ENCODE measurements around the gene JAZF1. TPM values are rescaled to one million over a fixed set of nuclear protein-coding genes. Genes with fewer than 3 reads are reported as not detected.

Gene JAZF1
- total and polyA plus RNA-seq, 4 donors = 13.5 to 38.8 (median 21.3) TPM

DNA sequence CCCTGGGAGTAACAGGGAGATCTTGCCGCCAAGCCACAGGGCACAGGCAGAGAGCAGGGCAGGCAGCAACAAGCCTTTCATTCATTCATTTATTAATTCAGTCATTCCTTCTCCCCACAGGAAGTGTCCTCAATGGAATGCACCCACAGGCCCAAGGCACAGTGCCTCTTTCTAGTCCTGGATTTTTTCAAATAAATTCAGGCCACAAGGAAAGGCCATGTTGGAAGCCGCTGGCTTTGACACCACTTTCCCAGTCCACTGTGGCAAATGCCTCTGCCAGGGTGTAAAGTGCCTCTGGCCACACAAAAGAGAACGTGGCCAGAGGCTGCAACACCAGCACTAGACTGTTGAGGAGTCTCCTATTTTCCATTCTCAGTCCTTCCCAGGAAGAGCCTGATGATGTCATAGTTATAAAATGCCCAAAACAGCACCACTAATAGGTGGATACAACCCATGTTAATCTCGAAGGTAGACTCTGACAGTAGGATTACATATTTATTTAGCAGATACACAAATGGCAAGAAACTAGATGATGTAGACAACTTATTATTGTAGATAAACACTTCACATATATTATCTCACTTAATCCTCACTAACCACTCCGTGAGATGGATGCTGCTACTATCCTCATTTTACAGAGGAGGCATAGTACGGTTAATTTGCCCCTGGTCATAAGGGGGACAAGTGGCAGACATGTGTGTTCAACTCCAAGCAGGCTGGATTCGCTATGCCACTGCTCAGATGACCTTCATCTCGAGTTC, 5.5 kb downstream of the JAZF1 start:
- H3K27me3 ChIP-seq (ENCODE audit: control insufficient read depth in 1 of 2, insufficient read depth in 2 of 2, low read length in 1 of 2) = no peaks in the 10 kb centered on the region
- WGBS, 2 donors = 80 to 84% methylated on average over 7 to 8 of the region's 8 CpGs
- no peak overlapping the region for H3K27ac ChIP-seq (ENCODE audit: low read depth in 1 of 2, low read length in 2 of 2)
- no peak overlapping the region for H3K4me3 ChIP-seq (ENCODE audit: low read length in 2 of 2)
- H3K4me1 ChIP-seq (ENCODE audit: control insufficient read depth in 1 of 2, insufficient read depth in 2 of 2, low read length in 2 of 2) = no peaks in the 10 kb centered on the region
- intact Hi-C loops (cut with DNase I) = loop anchor here in 1 of 2 donors (5.0 kb wide), 1 partner anchor 68 kb away; no protein-coding TSS in a partner anchor
- H3K36me3 ChIP-seq (ENCODE audit: control insufficient read depth in 1 of 2, insufficient read depth in 2 of 2, low read length in 1 of 2) = no peaks in the 10 kb centered on the region
- H3K9me3 ChIP-seq (ENCODE audit: control insufficient read depth, low read length) = no peaks in the 10 kb centered on the region
- no peak for DNase-seq
- no peak for ATAC-seq (ENCODE audit: low FRiP score)

DNA sequence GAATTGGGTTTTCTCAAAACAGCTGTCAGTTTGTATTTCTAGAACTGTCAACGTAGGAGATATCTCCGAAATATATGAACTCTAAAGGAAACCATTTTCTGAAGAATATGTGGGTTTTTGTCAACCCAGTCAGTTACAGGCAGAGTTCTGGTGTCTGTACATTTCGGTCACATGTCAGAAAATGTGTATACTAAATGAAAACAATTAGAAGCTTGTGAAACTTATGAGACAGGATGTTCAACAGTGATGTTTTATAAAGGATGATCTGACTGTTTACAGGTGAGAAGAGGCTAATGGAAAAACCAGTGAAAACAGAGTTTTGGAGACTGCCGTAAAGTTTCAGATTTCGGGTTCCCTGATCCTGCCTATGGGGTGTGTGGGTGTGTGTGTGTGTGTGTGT, 6.2 kb downstream of the JAZF1 start:
- WGBS, 2 donors = 86 to 93% methylated on average over 3 to 5 of the region's 5 CpGs
- Histone ChIP-seq H3K27ac (ENCODE audit: low read depth in 1 of 2, low read length in 2 of 2) (no peak overlapping the region), H3K27me3 (ENCODE audit: control insufficient read depth in 1 of 2, insufficient read depth in 2 of 2, low read length in 1 of 2) (no peaks in the 10 kb centered on the region), H3K9me3 (ENCODE audit: control insufficient read depth, low read length) (no peaks in the 10 kb centered on the region), H3K4me3 (ENCODE audit: low read length in 2 of 2) (no peak overlapping the region), H3K36me3 (ENCODE audit: control insufficient read depth in 1 of 2, insufficient read depth in 2 of 2, low read length in 1 of 2) (no peaks in the 10 kb centered on the region), H3K4me1 (ENCODE audit: control insufficient read depth in 1 of 2, insufficient read depth in 2 of 2, low read length in 2 of 2) (no peaks in the 10 kb centered on the region)
- ATAC-seq (ENCODE audit: low FRiP score) (no peak), DNase-seq (no peak)
- intact Hi-C loops (cut with DNase I) = no loop called here

DNA sequence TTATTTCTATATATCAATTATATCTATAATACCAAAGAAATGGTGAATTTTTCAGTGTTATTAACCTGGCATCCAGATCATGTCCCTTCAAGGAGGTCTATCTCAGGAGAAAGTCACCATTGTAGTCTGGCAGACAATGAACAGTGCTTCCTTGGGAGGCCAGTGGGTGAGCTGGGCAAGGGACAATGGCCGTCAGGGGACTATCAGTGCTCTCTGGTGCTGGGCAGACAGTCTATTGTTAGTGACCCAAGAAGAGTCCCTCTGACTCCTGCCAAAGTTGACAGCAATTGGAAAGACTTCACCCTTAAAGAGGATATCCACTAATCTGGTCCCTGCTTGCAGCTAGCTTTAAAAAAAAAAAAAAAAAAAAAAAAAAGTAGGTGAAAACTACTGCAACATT, 7.1 kb downstream of the JAZF1 start:
- intact Hi-C loops (cut with DNase I) = no loop called here
- WGBS, 2 donors = 91 to 95% methylated on average over 1 of the region's 1 CpG
- no peak for DNase-seq
- H3K27me3 ChIP-seq (ENCODE audit: control insufficient read depth in 1 of 2, insufficient read depth in 2 of 2, low read length in 1 of 2) = no peaks in the 10 kb centered on the region
- no peak overlapping the region for H3K27ac ChIP-seq (ENCODE audit: low read depth in 1 of 2, low read length in 2 of 2)
- no peak overlapping the region for H3K4me3 ChIP-seq (ENCODE audit: low read length in 2 of 2)
- H3K36me3 ChIP-seq (ENCODE audit: control insufficient read depth in 1 of 2, insufficient read depth in 2 of 2, low read length in 1 of 2) = no peaks in the 10 kb centered on the region
- no peaks in the 10 kb centered on the region for H3K9me3 ChIP-seq (ENCODE audit: control insufficient read depth, low read length)
- no peaks in the 10 kb centered on the region for H3K4me1 ChIP-seq (ENCODE audit: control insufficient read depth in 1 of 2, insufficient read depth in 2 of 2, low read length in 2 of 2)
- ATAC-seq (ENCODE audit: low FRiP score) = no peak

DNA sequence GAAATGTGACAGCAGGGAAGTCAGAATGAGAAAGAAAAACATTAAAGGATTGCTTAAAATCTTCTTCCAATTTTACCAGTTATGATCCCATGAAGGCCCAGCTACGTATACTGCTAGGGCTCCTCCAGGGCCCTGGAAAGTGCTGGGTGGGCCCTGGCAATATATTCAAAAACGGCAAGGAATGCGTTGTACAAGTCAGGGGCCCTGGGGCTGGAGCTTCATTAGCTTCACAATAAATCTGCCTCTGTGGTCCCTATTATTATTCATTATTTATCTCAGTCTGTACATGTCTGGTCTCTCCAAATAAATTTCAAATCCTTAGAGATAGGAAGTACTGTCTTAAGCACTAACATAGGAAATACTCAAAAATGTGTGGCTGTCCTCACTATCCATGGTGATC, 7.6 kb downstream of the JAZF1 start:
- ATAC-seq (ENCODE audit: low FRiP score) = no peak
- no peaks in the 10 kb centered on the region for H3K9me3 ChIP-seq (ENCODE audit: control insufficient read depth, low read length)
- H3K4me3 ChIP-seq (ENCODE audit: low read length in 2 of 2) = no peak overlapping the region
- no peaks in the 10 kb centered on the region for H3K4me1 ChIP-seq (ENCODE audit: control insufficient read depth in 1 of 2, insufficient read depth in 2 of 2, low read length in 2 of 2)
- no peaks in the 10 kb centered on the region for H3K27me3 ChIP-seq (ENCODE audit: control insufficient read depth in 1 of 2, insufficient read depth in 2 of 2, low read length in 1 of 2)
- WGBS, 2 donors = 85 to 88% methylated on average over 3 of the region's 3 CpGs
- intact Hi-C loops (cut with DNase I) = no loop called here
- H3K36me3 ChIP-seq (ENCODE audit: control insufficient read depth in 1 of 2, insufficient read depth in 2 of 2, low read length in 1 of 2) = no peaks in the 10 kb centered on the region
- DNase-seq = no peak
- no peak overlapping the region for H3K27ac ChIP-seq (ENCODE audit: low read depth in 1 of 2, low read length in 2 of 2)

DNA sequence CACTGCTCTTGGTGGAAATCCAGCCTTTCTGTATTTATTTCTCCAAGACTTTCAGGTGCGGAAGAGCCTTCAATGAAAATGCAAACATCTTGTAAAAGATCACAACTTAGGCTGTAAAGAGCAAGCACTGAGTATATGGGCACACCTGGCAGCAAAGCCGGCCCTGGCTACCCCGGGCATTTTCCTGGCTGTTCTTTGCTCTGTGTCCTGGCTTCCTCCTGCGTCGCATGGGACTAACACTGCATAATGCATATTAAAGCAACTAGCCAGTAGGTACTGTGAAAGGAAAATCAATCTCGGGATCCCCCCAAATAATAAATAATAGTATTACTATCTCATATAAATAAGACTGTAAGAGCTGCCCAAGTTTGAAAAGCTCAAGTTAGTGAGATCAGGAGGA, 9.9 kb downstream of the JAZF1 start:
- Histone ChIP-seq H3K9me3 (ENCODE audit: control insufficient read depth, low read length) (no peaks in the 10 kb centered on the region), H3K36me3 (ENCODE audit: control insufficient read depth in 1 of 2, insufficient read depth in 2 of 2, low read length in 1 of 2) (no peaks in the 10 kb centered on the region), H3K27ac (ENCODE audit: low read depth in 1 of 2, low read length in 2 of 2) (no peak overlapping the region), H3K4me1 (ENCODE audit: control insufficient read depth in 1 of 2, insufficient read depth in 2 of 2, low read length in 2 of 2) (no peaks in the 10 kb centered on the region), H3K27me3 (ENCODE audit: control insufficient read depth in 1 of 2, insufficient read depth in 2 of 2, low read length in 1 of 2) (no peaks in the 10 kb centered on the region), H3K4me3 (ENCODE audit: low read length in 2 of 2) (no peak overlapping the region)
- 88 to 93% methylated on average over 6 of the region's 6 CpGs for WGBS, 2 donors
- ATAC-seq (ENCODE audit: low FRiP score) (no peak), DNase-seq (no peak)
- intact Hi-C loops (cut with DNase I) = no loop called here

DNA sequence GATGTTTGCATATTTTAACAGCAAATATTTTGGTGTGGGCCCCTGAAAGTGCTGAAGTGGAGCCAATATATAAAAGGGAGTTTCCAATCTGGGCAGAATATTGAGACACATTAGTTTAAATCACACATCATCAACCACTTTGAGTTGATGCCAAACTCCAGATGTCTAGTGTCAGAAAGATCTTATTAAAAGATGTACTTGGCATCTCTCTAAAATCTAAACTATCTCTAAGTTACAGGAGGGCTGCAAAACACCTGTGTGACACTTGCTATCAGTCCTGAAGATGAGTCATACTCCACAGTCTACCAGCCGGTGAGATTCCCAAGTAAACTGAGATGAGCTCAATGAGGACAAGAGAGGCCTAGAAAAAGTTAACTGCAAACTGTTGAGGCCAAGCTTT, 11.4 kb downstream of the JAZF1 start:
- Histone ChIP-seq H3K4me1 (ENCODE audit: control insufficient read depth in 1 of 2, insufficient read depth in 2 of 2, low read length in 2 of 2) (no peaks in the 10 kb centered on the region), H3K9me3 (ENCODE audit: control insufficient read depth, low read length) (no peaks in the 10 kb centered on the region), H3K36me3 (ENCODE audit: control insufficient read depth in 1 of 2, insufficient read depth in 2 of 2, low read length in 1 of 2) (no peaks in the 10 kb centered on the region), H3K27me3 (ENCODE audit: control insufficient read depth in 1 of 2, insufficient read depth in 2 of 2, low read length in 1 of 2) (no peaks in the 10 kb centered on the region), H3K27ac (ENCODE audit: low read depth in 1 of 2, low read length in 2 of 2) (no peak overlapping the region), H3K4me3 (ENCODE audit: low read length in 2 of 2) (no peak overlapping the region)
- intact Hi-C loops (cut with DNase I) = no loop called here
- ATAC-seq (ENCODE audit: low FRiP score) (no peak), DNase-seq (no peak)
- WGBS, 2 donors = 86 to 90% methylated on average over 1 of the region's 1 CpG

DNA sequence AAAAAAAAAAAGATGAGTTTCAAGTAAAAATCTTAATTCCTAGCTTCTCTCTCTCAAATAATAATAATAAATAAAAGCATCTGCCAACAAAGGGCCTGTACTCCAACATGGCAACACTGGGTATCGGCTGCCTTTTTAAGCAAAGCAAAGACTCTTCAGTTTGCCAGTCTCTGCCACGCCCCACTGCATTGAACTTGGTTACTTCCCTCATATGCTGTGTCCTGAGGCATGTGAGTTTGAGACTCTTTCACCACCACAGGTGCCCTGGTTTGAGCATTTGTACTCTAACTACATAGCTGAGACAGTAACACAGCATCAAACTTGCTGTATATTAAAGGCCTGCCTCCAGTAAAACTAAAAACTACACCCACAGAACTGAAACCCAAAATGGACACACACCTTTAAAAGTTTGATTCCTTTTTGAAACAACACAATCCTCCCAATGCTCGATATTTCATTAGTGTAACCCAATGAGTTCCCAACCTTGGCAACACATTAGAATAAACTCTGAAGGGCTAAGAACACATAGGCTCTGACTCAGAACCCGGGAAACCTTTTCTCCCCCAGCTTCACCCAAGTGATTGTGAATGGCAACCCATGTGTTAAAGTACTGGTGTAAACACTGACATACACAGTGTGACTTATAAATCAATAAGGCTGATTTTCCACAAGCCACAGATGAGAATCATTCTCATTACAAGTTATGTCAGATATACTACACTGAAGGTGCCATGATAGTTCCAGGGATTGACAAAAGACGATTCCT, 12.0 kb downstream of the JAZF1 start:
- no peaks in the 10 kb centered on the region for H3K27me3 ChIP-seq (ENCODE audit: control insufficient read depth in 1 of 2, insufficient read depth in 2 of 2, low read length in 1 of 2)
- ATAC-seq (ENCODE audit: low FRiP score) (no peak), DNase-seq (no peak)
- H3K27ac ChIP-seq (ENCODE audit: low read depth in 1 of 2, low read length in 2 of 2) = no peak overlapping the region
- intact Hi-C loops (cut with DNase I) = no loop called here
- H3K9me3 ChIP-seq (ENCODE audit: control insufficient read depth, low read length) = no peaks in the 10 kb centered on the region
- H3K4me1 ChIP-seq (ENCODE audit: control insufficient read depth in 1 of 2, insufficient read depth in 2 of 2, low read length in 2 of 2) = no peaks in the 10 kb centered on the region
- H3K4me3 ChIP-seq (ENCODE audit: low read length in 2 of 2) = no peak overlapping the region
- H3K36me3 ChIP-seq (ENCODE audit: control insufficient read depth in 1 of 2, insufficient read depth in 2 of 2, low read length in 1 of 2) = no peaks in the 10 kb centered on the region
- 90 to 91% methylated on average over 5 of the region's 5 CpGs for WGBS, 2 donors

DNA sequence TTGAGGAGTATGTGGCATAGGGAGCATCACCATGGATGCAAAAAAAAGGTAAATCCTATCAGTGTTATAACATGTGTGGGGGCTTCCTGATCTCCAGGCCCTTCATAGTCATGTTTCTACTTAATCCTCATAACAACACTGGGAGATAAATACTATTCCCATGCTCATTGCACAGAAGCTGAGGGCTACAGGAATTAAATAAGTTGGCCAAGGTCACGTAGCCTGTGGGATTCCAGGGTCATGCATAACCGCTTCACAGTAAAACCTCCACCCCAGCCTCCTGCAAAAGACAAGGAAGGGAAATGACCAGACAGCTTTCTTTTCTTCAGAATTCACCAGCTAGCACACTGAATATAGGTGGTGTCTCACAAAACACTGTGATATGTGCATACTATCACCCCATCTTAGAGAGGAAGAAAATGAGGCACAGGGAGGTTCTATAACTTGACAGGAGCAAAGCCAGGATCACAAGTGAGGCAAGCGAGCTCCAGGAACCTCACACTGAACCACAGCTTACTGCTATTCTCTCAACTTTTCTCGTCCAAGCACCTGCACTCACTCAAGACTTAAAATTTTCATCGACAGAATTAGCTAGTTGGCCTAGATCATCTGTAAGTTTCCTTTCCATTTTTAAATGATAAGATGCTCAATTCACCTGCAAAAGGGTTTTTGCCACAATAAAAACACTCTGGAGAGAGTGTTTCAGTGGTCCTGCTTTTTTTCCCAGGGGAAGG, 13.4 kb downstream of the JAZF1 start:
- no peaks in the 10 kb centered on the region for H3K4me1 ChIP-seq (ENCODE audit: control insufficient read depth in 1 of 2, insufficient read depth in 2 of 2, low read length in 2 of 2)
- WGBS, 2 donors = 79 to 82% methylated on average over 5 of the region's 5 CpGs
- no peaks in the 10 kb centered on the region for H3K27me3 ChIP-seq (ENCODE audit: control insufficient read depth in 1 of 2, insufficient read depth in 2 of 2, low read length in 1 of 2)
- intact Hi-C loops (cut with DNase I) = no loop called here
- no peaks in the 10 kb centered on the region for H3K9me3 ChIP-seq (ENCODE audit: control insufficient read depth, low read length)
- DNase-seq (no peak), ATAC-seq (ENCODE audit: low FRiP score) (no peak)
- H3K36me3 ChIP-seq (ENCODE audit: control insufficient read depth in 1 of 2, insufficient read depth in 2 of 2, low read length in 1 of 2) = no peaks in the 10 kb centered on the region
- H3K4me3 ChIP-seq (ENCODE audit: low read length in 2 of 2) = no peak overlapping the region
- no peak overlapping the region for H3K27ac ChIP-seq (ENCODE audit: low read depth in 1 of 2, low read length in 2 of 2)

All from aorta (tissue), 5 donors.